GM18507 (cell line): ENCODE results near the gene MYLK.

Experiments
- DNase-seq: peaks from one replicate; pipeline ENCODE4 v3.0.0; 2011; ENCODE audit warnings: low read depth; ENCODE audit not compliant: insufficient read length; ENCODE audit errors: extremely low spot score
- FAIRE-seq: peaks from 2 replicates; lab custom pipeline; 2011; peaks lifted over from hg19 to GRCh38; lab: Jason Lieb, UNC

Gene MYLK

GRCh38 chr3:123693584-123694190, 190.4 kb downstream of the MYLK start:
- no peak for DNase-seq
- FAIRE-seq = no peak

GRCh38 chr3:123692671-123693070, 191.5 kb downstream of the MYLK start:
- FAIRE-seq = no peak
- no peak for DNase-seq

- no peak for FAIRE-seq
- DNase-seq = no peak
Measured at GRCh38 chr3:123692041-123692440, 192.1 kb downstream of the MYLK start.

- no peak for DNase-seq
- FAIRE-seq = no peak
Measured at GRCh38 chr3:123689831-123690230, 194.3 kb downstream of the MYLK start.

GRCh38 chr3:123688241-123688747, 195.8 kb downstream of the MYLK start:
- FAIRE-seq (no peak), DNase-seq (no peak)

GRCh38 chr3:123687286-123687685, 196.8 kb downstream of the MYLK start:
- no peak for DNase-seq
- FAIRE-seq = no peak

GRCh38 chr3:123686251-123686650, 197.9 kb downstream of the MYLK start:
- no peak for FAIRE-seq
- DNase-seq = no peak

- no peak for DNase-seq
- FAIRE-seq = no peak
Measured at GRCh38 chr3:123685780-123686179, 198.4 kb downstream of the MYLK start.

- no peak for FAIRE-seq
- no peak for DNase-seq
Measured at GRCh38 chr3:123684636-123685035, 199.5 kb downstream of the MYLK start.

- FAIRE-seq = no peak
- no peak for DNase-seq
Measured at GRCh38 chr3:123684209-123684608, 199.9 kb downstream of the MYLK start.

GRCh38 chr3:123683505-123684154, 200.5 kb downstream of the MYLK start:
- FAIRE-seq (no peak), DNase-seq (no peak)

GRCh38 chr3:123682781-123683504, 201.2 kb downstream of the MYLK start:
- FAIRE-seq (no peak), DNase-seq (no peak)

GRCh38 chr3:123682302-123682701, 201.8 kb downstream of the MYLK start:
- FAIRE-seq (no peak), DNase-seq (no peak)

GRCh38 chr3:123679712-123680386, 204.3 kb downstream of the MYLK start:
- DNase-seq = no peak
- no peak for FAIRE-seq

GRCh38 chr3:123678108-123678511, 206.0 kb downstream of the MYLK start:
- no peak for DNase-seq
- no peak for FAIRE-seq

- FAIRE-seq (no peak), DNase-seq (no peak)
Measured at GRCh38 chr3:123672429-123673146, 211.5 kb downstream of the MYLK start.

- no peak for DNase-seq
- no peak for FAIRE-seq
Measured at GRCh38 chr3:123670743-123671142, 213.4 kb downstream of the MYLK start.

GRCh38 chr3:123668906-123669305, 215.2 kb downstream of the MYLK start:
- FAIRE-seq = no peak
- no peak for DNase-seq

GRCh38 chr3:123667784-123668183, 216.3 kb downstream of the MYLK start:
- no peak for DNase-seq
- FAIRE-seq = no peak

GRCh38 chr3:123664753-123665152, 219.4 kb downstream of the MYLK start:
- FAIRE-seq = no peak
- DNase-seq = no peak
